ENCODE measurements around the gene ANKRD13B.

DNA sequence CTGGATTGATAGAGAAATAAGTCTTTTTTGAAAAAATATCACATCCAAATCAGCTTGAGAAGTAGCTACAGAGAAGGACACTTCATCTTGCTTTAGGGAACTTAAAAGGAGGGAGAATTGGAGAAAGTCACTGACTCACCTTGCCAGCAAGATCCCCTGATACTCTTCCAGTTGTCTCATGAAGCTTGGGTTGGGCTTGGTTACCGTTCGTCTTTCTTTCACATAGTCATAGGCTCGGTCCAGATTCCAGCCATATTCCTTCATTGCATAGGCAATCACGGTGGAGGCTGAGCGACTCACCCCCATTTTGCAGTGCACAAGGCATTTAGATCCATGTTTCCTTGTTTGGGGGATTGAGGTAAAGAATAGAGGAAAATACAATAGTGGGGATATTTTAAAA is 55.1 kb downstream of the ANKRD13B start:
- TF ChIP-seq CTCF (IDR thresholded peaks at IDR 0.05) (no peak), POLR2A (IDR thresholded peaks at IDR 0.05) (no peak), EP300 (IDR thresholded peaks at IDR 0.05) (no peak)
